Activated CD8-positive, alpha-beta memory T cell treated with anti-CD3 and anti-CD28 coated beads for 1 hour (primary cell): ENCODE measurements around the gene PAEP.
"Not testable (repeated sequence)": the region's sequence is repeated elsewhere in the genome, so short reads cannot be mapped to it uniquely, and the experiment has no call there.

Experiments
- DNase-seq, 2 donors: peaks; one replicate each; pipeline ENCODE4 v3.0.0-alpha.2; 2020; ENCODE audit warnings: low read depth in 1 of 2; ENCODE audit errors: extremely low read depth in 1 of 2

PAEP gene

GRCh38 chr9:135549478-135550343 lies 11.8 kb upstream of the PAEP start:
- DNase-seq = not testable (repeated sequence)

GRCh38 chr9:135550344-135550918 lies 11.1 kb upstream of the PAEP start:
- DNase-seq = no peak

DNA sequence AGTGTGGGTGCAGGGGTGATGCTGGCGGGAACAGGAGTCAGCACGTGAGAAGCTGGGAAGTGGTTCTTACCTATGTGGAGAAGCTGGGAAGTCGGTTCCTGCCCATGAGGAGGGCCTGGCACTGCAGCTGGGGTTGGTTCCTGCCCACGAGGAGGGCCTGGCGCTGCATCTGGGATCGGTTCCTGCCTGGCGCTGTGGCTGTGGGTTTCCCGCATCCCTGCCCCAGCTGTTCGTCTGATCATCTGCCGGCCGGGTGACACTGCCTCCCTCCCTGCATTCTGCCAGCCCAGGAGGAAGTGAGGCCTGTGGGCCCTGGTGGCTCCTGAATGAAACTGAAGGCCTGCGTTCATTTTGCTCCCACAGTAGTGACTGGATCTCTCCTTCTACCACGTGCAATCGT lies 10.5 kb upstream of the PAEP start:
- no peak for DNase-seq

GRCh38 chr9:135551456-135551855 lies 10.1 kb upstream of the PAEP start:
- DNase-seq = no peak

DNA sequence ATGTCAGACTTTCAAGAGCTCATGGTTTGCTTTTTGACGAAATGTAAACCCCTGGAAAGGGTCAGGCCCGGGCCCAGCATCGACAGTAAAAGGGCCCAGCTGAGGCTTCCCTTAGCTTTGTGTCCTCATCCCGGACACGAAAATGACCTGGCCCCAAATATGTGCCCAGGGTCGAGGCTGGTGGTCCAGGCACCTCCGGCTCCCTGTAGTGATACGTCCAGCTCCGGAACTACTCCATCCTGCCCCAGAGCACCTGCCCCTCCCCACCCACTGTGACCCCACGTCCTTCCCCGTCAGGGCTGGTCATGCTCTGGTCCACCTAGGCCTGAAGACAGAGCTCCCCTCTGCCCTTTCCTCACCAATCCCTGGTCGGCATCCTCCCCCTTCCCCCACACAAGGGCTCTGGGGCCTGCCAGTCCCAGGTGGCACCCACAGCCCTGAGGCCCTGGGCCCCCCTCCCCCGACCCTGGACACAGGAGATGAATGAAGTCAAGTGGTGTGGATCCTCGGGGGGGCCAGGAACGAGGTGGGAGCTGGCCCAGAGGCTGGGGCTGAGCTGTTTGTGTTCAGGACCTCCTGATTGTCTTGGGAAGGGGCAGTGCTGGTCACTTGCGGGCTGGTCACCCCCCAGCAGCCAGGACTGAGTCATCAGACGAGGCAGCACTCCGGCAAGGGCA lies 9.4 kb upstream of the PAEP start:
- DNase-seq = no peak

DNA sequence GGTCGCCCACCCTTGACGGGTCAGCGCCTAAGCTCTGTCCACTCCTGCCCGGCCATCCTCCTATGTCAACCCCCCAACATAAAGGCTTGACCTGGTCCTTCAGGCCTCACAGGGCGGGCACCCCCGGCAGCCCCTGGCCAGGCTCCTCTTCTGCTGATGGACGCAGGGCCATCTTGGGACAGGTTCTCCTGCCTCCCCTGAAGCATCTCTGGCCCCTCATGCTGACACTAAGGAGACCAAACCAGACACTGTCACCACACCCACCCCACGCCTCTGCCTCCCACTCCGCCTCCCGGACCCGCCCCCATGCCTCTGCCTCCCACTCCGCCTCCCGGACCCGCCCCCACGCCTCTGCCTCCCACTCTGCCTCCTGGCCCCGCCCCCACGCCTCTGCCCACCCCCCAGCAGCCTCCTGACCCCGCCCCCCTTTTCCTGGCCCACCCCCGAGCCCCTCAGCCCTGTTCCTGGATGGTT lies 8.8 kb upstream of the PAEP start:
- DNase-seq = no peak

- no peak for DNase-seq
Observed at GRCh38 chr9:135554718-135555117, 6.8 kb upstream of the PAEP start.

DNA sequence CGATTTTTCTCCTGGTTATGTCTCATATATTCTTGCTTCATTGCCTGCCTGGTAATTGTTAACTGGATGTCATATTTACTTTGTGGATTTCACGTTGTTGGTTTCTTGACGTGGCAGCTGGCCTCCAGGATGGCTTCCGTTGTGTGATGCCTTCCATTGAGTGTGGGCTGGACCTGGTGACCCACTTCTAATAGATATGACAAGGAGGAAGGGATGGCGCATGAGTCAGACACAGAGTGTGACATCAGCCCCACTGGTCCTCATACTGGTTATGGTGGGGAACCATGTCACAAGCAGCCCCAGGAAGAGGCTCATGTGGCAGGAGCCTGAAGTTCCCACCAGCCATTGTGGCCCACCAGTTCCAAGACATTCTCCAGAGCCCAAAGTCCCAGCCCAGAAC lies 6.4 kb upstream of the PAEP start:
- no peak for DNase-seq

DNA sequence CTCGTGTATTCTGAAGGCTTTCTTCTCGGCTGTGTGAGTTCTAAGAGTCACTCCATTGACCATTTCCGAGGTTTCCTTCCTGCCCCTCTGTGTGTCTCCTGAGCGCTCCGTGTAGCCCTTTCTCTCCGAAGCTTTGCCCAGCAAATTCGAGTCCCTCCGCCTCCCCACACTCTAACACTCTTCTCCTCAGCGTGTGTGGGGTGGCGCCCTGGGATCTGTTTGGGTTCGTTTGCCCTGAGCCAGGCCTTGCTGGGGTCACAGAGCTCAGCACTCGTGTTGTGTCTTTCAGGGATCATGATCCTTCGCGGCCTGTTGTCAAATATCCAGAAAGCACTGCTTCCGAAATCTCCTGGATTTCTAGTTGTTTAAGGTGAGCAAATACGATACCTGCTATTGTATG lies 5.6 kb upstream of the PAEP start:
- DNase-seq = no peak

GRCh38 chr9:135559606-135560005 lies 1.9 kb upstream of the PAEP start:
- DNase-seq = no peak

GRCh38 chr9:135562235-135562745 lies 734 bp downstream of the PAEP start:
- DNase-seq = no peak

DNA sequence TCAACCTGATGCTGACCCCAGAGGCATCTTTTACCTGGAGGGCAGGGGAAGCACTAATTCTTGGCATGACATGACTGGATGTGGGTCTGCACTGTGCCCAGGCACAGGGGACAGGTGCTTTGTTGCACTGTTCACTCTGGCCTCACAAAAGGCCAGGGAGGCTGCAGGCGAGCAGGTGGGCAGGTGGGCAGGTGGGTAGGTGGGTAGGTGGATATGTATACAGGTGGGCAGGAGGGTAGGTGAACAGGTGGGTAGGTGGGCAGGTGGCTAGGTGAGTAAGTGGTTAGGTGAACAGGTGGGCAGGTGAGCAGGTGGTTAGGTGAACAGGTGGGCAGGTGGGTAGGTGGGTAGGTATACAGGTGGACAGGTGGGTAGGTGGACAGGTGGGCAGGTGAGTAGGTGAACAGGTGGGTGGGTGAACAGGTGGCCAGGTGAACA lies 1.5 kb downstream of the PAEP start:
- no peak for DNase-seq

GRCh38 chr9:135563858-135564257 lies 2.3 kb downstream of the PAEP start:
- DNase-seq = no peak

DNA sequence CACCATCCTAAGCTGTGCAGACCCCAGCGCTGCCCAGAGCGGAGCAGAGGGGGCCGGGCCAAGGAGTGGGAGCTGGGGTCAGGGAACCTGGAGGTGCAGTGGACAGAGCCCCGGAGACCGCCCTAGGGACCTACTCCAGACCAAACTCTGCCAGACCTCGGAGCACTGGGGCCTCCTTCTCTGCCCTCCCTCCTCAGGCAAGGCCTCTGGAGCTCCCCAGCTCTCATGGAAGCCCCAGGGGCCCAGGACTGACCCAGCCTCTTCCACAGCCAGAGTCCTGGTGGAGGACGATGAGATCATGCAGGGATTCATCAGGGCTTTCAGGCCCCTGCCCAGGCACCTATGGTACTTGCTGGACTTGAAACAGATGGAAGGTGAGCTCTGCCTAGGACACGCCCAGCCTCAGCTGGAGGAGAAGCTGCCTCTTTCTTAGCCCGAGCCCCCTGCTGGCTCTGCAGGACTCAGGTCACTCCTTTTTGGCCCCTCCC lies 3.6 kb downstream of the PAEP start:
- DNase-seq = no peak

DNA sequence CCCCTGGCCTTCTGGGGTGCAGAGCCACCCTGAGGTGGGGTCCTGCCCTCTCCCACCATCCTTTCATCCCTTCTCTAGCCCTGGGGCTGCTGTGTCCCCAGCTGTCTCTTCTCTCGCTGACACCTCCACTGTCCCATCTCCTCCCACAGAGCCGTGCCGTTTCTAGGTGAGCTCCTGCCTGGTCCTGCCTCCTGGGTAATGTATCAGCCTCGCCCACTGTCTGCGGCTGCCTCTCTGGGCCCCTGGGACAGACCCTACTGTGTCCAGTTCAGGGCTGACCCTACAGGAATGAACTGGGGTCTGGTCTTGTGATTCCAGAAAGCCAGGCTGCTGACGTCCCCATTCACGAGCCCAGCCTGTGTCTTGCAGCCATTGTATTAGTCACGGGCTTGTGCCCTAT lies 4.1 kb downstream of the PAEP start:
- no peak for DNase-seq

- no peak for DNase-seq
Observed at GRCh38 chr9:135566552-135566951, 5.0 kb downstream of the PAEP start.

DNA sequence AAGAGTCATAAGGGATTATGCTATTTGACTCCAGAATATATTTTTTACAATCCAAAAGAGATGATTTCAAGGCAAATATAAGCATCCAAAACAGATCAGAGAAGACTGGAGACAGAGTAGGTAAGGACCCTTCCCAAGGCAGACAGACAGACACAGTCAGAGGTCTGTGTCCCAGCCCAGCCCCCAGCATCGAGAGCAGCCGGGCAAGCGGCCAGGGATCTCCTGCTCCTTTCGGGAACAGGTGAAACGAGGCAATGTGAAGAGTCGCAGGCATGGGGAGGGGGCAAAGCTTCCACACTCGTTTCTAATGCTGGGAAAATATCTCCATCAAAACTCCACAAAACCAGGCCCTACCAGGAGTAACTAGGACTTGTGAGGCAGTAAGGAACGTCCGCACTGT lies 5.8 kb downstream of the PAEP start:
- no peak for DNase-seq

- DNase-seq = no peak
Observed at GRCh38 chr9:135568026-135568425, 6.5 kb downstream of the PAEP start.

DNA sequence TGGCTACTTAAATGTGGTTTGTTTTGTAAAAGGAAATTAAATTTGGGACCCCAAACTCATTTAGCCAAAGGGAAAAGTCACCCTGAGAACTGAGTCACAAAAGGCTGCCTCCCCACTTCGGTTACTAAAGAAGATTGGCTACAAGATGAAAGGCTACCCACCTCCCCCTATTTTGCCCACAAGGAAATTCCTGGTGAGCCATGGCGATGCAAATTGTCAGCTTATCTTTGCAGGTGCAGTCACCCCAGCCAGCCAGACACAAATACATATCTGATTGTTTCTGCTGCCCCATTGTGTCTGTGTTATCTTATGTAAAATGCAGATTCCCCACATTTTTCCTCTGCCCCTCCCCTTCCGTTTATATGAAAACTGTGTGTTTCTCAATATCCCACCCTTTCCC lies 8.9 kb downstream of the PAEP start:
- DNase-seq = no peak

DNA sequence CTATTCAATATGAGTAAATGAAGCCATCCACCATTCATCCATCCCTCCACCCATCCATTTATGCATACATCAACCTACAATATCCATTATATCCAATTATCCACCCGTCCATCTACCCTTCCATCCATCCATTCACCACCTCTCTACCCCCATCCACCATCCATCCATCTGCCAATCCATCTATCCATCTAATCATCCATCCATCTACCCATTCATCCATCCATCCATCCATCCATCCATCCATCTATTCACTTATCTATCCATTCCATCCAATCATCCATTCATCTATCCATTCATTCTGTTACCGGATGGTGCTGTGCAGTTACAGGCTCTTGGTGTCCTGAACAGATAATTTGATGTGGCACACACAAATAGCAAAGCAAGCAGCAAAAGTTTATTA lies 10.7 kb downstream of the PAEP start:
- DNase-seq = no peak

- no peak for DNase-seq
Observed at GRCh38 chr9:135573124-135573523, 11.6 kb downstream of the PAEP start.
